SK-N-SH (cell line): Measurements from ENCODE around the gene TESMIN.

Source experiments
- CTCF ChIP-seq: fragments of 200-600 bp; sonication (generic); IDR thresholded peaks from 2 replicates; pipeline ENCODE4 v1.6.1; 2017; ENCODE audit warnings: antibody characterized with exemption, mild to moderate bottlenecking, moderate library complexity
- ELF1 ChIP-seq: IDR thresholded peaks from 2 replicates; pipeline ENCODE4 v1.4.0; 2012
- EP300 ChIP-seq, 2 experiments: IDR thresholded peaks; 2 replicates each; pipeline versions ENCODE4 v1.4.0 to v1.6.1; 2012; ENCODE audit warnings: borderline replicate concordance in 1 of 2, low read depth in 1 of 2, low read length in 1 of 2
- EZH2phosphoT487 ChIP-seq: fragments of 200-600 bp; sonication (generic); IDR thresholded peaks from 2 replicates; pipeline ENCODE4 v1.6.1; 2017; ENCODE audit warnings: low read depth, mixed run types, mild to moderate bottlenecking, antibody characterized with exemption, moderate library complexity, borderline replicate concordance
- PBX3 ChIP-seq: IDR thresholded peaks from 2 replicates; pipeline ENCODE4; 2012
- POLR2AphosphoS5 ChIP-seq: IDR thresholded peaks from 2 replicates; pipeline ENCODE4 v1.6.1; 2012; ENCODE audit warnings: low read depth, low read length
- RAD21 ChIP-seq: IDR thresholded peaks from 2 replicates; pipeline ENCODE4 v1.6.1; 2012; ENCODE audit warnings: mild to moderate bottlenecking, low read length
- REST ChIP-seq: IDR thresholded peaks from 2 replicates; pipeline ENCODE4 v1.6.1; 2012; ENCODE audit warnings: mild to moderate bottlenecking, low read depth, low read length, moderate library complexity

GRCh38 chr11:68678031-68678441, 73.3 kb downstream of the TESMIN start:
- TF ChIP-seq POLR2AphosphoS5 (no peak), EP300 (IDR thresholded peaks at IDR 0.05; ENCODE audit: borderline replicate concordance in 1 of 2, low read depth in 1 of 2, low read length in 1 of 2) (no peak), RAD21 (no peak), CTCF (no peak), PBX3 (no peak), REST (no peak), ELF1 (no peak), EZH2phosphoT487 (no peak)
